GM21381 (cell line): ENCODE results near the gene EP400.
"Not testable (repeated sequence)": the region's sequence is repeated elsewhere in the genome, so short reads cannot be mapped to it uniquely, and the experiment has no call there.

Experiments
- ATAC-seq: cut with Tn5 transposase; IDR thresholded peaks from one replicate; pipeline ENCODE4 v1.9.1; 2021; ENCODE audit warnings: mild to moderate bottlenecking, moderate library complexity; ENCODE audit not compliant: unreplicated experiment

The EP400 gene

DNA sequence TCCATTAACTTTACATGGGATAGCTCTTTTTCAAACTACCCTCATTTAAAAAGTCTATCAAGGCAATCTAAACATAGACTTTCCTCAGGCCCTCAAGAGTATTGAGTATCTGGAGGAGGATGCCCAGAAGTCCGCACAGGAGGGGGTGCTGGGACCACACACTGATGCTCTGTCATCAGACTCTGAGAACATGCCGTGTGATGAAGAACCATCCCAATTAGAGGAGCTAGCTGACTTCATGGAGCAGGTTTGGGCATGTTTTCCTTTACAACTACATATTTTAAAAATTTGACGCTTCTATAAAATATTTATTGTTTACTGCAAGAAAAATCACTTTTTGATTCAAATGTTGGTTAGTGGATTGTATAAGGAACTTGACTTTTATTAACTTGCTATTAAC, 93.5 kb downstream of the EP400 start:
- no peak for ATAC-seq

DNA sequence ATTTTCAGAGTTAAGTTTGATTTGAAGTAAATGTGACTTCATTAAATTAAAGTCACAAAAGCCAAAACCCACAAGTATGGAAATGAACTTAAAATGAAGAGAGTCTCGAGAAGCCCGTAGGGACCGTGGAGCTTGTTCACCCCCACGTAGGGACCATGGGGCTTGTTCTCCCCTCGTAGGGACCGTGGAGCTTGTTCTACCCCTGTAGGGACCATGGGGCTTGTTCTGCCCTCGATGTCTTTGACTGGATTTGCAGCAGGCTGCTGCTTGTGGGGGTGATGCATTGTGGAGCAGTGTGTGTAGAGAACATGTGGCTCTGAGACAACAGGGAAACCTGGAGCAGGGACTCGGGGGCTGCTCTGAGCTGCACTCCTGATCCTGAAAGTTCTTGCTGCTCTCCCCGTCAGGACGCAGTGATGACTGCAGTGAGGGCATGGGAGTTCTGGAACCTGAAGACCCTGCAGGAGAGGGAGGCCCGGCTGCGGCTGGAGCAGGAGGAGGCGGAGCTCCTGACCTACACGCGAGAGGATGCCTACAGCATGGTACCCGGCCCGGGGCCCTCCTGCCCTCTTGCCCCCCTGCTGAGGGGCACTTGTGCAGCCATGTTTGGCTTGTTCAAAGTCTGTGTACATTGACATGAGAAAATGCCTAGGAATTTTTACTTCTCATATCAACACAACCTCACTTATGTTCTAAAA, 94.2 kb downstream of the EP400 start:
- no peak for ATAC-seq

DNA sequence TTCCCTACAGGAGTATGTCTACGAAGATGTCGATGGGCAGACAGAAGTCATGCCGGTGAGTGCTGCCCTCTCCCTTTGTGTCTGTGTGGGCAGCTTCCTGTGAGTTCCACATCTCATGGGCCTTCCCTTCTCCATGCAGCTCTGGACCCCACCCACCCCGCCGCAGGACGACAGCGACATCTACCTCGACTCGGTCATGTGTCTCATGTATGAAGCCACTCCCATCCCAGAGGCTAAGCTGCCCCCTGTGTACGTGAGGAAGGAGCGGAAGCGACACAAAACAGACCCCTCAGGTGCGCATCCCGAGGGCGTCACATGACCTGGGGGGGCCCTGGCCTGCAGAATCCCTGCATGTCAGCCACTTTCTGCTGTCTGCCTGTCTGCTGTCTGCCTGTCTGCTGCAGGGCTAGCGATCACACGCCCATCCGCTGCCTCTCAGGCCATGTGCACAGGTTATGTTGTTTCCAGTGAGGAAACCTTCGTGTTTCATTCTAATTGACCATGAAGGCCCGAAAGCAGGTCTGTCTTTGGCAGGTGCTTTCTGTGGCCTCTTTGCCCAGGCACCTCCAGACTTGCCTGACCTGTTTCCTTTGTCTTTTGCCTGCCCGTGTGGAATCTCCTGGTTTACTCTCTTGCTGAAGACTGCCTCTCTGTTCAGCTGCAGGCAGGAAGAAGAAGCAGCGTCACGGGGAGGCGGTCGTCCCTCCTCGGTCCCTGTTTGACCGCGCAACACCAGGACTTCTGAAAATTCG, 95.1 kb downstream of the EP400 start:
- no peak for ATAC-seq

DNA sequence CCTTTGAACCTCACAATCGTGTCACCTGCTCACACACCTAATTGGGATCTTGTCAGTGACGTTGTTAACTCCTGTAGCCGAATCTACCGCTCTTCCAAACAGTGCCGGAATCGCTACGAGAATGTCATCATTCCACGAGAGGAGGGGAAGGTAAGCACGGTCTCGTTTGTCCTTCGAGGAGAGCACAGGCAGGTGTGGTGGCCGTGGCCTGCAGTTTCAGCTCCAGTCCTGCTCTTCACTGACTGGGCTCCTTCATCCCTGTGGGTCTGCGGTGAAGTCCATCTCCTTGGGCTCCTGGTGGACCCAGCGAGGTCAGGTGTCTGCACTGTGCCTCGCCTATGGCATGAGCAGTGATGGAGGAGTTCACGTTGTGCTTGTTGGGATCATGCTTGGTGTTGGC, 96.0 kb downstream of the EP400 start:
- ATAC-seq = no peak

DNA sequence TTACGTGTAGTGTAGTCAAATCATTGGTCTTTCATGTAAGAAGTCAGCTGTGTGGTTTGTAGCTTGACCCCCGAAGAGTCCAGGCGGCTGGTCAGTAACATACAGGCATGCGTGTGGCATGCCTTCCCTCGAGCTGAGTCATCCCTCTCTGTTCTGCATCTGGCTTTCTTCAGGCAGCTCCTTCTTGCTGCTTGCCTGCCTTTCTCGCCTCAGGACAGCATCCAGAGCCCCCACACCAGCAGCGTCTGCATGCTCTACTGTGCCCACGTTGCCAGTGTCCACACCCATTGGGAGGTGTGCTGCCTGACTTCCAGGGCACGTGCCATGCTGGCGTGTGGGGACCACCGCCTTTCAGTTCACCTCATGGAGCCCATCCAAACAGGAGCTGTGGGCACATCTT, 96.8 kb downstream of the EP400 start:
- ATAC-seq = no peak

DNA sequence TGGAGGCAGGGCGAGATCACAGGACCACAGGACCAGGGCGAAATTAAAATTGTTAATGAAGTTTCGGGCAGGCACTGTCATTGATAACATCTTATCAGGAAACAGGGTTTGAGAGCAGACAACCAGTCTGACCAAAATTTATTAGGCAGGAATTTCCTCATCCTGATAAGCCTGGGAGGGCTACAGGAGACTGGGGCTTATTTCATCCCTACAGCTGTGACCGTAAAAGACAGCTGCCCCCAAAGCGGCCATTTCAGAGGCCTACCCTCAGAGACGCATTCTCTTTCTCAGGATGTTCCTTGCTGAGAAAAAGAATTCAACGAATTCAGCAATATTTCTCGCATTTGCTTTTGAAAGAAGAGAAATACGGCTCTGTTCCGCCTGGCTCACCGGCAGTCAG, 97.9 kb downstream of the EP400 start:
- ATAC-seq = not testable (repeated sequence)

DNA sequence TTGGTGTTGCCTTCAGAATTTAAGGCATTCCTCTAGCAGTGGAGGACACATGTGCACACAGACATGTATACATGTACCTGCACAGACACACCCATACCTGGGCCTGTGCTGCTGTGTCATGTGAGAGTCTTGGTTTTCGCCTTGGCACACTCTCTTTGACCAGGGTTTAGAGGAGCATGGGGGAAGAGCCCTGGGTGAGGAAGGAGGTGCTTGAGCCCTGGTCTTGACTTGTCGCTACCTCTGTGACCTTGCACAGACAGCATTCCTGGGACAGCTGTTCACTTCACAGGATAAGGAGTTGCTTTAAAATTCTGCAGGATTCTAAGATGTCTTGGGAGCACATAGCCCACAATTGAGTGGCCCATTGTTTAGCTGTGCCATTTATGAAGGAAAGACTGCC, 99.7 kb downstream of the EP400 start:
- ATAC-seq = no peak

DNA sequence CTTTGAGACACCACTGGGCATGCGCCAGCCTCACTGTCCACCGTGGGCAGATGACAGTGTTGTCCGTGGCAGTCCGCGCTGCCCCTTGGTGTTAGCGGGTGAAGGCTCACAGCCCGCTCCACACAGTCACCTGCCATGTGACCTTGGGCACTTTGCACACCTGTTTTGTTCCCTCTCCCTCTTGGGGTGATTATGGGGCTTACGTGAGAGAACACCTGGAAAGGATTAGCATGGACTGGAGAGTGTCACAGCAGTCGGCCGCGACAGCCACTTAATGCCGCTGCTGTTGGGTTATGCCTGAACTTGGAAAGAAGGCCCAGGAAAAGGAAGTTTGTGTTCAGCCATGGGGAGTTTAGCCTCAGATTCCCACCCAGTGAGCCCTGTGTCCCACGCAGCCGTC, 100.1 kb downstream of the EP400 start:
- no peak for ATAC-seq

DNA sequence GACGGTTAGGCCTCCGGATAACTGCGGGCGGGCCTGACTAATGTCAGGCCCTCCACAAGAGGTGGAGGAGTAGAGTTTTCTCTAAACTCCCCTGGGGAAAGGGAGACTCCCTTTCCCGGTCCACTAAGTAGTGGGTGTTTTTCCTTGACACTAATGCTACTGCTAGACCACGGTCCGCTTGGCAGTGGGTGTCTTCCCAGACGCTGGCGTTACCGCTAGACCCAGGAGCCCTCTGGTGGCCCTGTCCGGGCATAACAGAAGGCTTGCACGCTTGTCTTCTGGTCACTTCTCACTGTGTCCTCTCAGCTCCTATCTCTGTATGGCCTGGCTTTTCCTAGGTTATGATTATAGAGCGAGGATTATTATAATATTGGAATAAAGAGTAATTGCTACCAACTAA, 102.0 kb downstream of the EP400 start:
- not testable (repeated sequence) for ATAC-seq

DNA sequence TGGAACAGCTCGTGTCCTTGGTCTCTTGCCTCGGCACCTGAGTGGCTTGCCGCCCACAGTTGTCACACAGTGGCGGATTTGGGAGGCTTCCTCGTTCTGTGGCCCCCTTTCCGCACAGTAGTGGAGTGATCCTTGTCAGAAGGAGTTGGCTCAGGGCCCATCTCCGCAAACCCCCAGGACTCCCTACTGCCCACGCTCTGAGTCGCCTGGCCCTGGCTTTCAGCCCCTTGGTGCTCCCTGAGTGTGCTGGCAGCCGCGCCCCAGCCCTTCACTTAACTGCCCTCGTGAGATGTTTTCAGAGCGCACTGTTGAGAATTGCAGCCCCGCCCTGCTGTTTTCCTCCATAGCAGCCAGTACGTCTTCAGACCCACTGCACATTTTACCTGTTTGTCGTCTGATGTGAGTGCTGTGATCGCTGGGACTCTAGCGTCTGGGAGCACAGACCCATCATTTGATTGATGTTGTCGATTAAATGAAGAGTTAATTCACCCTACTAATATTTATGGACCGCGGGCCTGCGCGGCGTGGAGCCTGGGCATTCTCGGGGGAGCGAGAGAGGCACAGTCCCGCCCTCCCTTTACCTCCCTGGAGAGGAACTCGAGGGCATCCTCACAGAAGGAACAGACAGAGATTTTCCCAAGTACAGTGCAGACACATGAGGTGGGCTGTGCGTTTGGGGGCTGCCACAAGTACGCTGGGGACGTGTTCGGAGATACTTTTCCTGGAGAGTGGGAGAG, 102.6 kb downstream of the EP400 start:
- no peak for ATAC-seq

DNA sequence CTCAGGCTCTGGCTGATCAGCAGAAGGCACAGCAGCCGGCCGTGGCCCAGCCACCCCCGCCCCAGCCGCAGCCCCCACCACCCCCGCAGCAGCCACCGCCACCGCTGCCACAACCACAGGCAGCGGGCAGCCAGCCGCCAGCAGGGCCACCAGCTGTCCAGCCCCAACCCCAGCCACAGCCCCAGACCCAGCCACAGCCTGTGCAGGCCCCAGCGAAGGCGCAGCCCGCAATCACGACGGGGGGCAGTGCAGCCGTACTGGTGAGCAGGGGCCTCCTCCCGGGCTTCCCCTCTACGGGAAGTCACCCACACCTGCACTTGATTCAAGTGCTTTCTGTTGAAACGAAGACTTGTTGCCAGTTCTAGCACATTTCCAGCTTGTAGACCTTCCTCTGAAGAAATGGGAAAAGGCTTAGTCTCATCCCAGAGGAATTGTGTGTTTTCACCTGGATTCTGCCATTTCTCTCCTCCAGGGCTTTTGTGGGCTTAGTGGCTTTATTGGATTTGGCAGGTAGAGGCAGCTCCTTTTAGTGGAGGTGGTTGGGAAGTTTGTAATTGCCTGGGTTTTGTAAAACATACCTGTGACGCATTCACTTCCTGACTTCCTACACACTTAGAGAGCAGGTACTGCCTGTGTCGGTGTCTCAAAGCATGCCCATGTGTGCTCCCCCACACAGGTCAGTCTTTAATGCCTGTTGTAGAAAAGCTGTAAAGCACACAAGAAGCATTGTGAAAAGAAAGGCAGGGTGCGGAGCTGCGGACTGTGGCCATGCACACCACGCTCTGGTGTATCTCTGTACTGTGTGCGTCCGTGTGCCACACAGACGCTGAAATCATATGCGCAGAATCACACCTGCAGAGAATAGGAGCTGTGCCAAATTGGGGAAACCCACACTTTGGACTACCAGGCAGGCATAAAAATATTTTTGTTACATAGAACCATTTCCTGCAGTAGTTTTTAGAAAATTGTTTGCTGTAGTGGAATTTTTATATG, 103.9 kb downstream of the EP400 start:
- ATAC-seq = no peak

DNA sequence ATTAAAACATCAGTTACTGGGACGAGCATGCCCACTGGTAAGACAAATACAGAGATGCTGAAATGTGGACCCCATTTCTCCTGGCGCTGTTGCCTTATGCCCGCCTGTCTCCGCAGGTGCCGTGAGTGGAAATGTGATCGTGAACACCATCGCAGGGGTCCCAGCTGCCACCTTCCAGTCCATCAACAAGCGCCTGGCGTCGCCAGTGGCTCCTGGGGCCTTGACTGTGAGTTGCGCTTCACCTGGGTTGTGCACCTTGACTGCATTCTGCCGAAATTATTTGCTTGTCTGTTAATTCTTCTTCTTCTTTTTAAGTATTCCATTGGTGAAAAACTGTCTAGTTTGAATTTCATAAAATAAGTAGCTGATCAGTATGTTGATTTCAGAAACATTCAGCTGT, 105.2 kb downstream of the EP400 start:
- ATAC-seq = no peak

DNA sequence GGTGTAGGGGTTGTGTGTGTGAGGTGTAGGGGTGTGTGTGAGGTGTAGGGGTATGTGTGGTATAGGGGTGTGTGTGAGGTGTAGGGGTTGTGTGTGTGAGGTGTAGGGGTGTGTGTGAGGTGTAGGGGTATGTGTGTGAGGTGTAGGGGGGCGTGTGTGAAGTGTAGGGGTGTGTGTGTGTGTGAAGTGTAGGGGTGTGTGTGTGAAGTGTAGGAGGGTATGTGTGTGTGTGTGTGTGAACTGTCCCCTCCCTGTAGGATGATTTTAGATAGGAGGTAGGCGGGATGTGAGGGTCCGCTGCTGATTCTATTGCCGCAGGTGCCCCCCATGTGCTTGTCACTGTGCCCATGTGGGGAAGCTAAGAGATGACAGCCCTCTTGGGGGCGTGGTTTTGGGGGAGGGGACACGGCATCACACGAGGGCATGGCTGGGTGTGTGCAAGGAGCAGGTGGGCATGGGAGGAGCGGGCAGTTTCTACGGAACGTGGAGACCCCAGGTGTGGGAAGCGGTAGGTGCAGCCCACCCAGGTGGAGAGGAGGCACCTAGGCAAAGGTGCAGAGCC, 105.9 kb downstream of the EP400 start:
- ATAC-seq = no peak

DNA sequence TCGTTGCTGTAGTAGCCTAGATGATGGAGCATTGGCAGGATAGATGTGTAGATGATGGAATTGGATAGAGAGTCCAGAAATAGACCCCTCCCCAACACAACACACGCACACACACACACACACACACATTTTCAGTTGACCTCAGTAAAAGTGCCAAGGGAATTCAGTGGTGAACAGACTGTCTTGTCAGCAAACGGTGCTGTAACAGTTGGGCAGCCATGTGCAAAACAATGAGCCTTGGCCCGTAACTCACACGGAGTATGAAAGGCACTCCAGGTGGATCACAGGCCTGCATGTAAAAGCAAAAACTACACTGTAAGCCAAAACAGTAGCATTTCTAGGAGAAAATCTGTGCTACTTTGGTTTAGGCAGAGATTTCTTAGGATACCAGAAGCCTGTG, 106.6 kb downstream of the EP400 start:
- ATAC-seq = no peak

DNA sequence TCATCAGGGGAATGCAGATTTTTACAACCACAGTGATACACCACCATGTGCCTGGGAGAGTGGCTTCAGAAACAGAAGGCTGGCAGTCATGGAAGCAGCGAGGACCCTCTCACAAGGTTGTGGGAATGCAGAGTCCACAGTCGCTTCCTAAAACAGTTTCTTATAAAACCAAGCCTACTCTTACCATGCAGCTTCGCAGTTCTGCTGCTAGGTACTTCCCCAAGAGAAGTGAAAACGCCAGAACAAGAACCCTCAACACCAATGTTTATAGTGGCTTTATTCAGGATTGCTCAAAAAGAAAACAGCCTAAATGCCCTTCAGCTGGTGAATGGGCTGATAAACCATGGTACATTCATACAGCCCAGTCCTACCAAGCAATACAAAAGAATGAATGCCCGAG, 107.2 kb downstream of the EP400 start:
- no peak for ATAC-seq

DNA sequence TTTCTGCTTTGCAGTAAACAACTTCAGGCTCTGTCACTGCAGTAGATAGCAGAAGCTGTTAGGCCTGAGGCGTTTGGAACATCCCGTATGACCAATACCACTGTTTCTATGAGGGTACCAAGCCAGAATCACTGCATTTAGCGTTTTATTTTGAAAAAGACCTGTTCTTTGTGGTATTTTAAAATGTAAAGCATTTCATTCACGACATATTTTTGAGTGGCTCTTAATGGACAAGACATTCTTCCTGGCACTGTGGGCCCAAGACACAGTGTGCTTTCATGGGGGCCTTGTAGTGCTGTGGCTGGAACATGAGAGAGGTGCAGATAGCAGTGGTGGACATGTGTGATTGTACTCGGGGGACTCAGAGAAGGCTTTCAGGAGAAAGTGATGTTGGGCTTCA, 107.9 kb downstream of the EP400 start:
- ATAC-seq = no peak

DNA sequence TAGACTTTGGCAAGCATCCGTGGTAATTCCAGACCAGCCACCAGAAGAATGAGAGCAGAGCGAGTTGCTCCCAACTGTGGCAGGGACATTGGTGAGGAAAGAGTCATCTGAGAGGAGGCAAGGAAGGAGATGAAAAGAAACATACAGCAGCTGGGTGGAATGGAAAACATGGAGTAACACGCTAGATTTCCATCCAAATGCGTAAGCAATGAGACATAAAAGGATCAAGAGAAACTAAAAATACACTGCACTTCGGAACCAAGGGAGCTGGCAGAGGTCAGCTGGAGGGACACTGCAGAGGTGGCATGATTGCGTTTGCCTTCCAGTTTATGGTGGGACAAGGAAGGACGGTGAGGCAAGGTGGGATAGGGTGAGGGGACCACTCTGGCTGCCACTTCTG, 111.5 kb downstream of the EP400 start:
- no peak for ATAC-seq

DNA sequence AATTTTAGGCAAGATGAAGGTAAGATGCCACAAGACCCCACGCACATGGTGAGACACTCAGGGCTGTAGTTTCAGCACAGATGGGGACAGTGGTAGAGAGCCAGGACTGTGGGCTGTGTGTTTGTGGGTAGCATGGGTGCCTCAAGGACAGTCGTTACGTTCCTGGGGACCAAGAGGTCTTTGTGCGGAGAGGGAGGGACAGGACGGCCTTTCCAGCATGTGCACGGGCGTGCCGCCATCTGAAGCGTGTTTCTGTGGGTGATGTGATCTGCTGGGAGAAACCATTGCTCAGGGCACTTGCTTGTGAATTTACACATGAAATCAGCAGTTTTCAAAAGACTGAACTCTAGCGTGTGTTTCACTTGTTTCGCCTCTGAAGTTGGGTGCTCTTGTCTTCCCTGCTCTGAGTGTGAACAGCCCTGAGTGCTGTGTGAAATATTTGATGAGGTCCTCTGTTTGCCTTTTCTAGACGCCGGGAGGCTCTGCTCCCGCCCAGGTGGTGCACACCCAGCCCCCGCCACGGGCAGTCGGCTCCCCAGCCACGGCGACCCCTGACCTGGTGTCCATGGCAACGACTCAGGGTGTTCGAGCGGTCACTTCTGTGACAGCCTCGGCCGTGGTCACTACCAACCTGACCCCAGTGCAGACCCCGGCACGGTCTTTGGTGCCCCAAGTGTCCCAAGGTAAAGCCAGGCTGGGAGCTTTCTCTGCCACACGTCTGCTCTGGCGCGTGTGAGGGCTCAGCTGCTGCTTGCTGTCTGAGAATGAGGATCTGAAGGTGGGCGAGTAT, 112.1 kb downstream of the EP400 start:
- ATAC-seq = no peak

DNA sequence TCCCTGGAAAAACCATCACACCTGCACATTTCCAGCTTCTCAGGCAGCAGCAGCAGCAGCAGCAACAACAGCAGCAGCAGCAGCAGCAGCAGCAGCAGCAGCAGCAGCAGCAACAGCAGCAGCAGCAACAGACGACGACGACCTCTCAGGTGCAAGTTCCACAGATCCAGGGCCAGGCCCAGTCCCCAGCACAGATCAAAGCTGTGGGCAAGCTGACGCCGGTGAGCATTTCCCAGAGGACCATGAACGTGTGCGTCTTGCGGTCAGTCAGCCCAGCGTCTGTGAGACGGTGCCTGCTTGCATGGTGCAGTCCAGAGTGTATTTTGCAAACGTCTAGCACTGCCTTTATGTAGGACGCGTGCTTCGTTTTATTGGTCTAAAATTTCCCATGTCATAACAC, 112.7 kb downstream of the EP400 start:
- no peak for ATAC-seq

DNA sequence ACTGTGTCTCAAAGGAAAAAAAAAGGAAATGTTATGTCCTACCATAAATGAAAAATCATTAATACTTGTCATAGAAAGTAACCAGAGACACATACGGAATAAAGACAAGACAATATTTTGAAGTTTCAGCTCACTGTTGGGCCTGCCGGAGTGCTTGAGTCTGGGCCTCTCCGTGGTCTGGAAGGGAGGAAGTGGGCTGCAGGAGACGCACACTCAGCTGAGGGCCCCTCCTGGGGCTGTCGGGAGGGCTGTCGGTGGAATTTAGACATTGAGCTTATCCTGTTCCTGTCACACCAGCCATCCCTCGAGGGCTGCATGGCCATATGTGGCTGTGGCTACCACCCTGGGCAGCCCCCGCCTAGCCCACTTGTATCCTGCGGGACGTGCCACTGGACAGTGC, 113.7 kb downstream of the EP400 start:
- no peak for ATAC-seq
